Neural cell (in vitro differentiated cells): ENCODE results near the gene KDM4B. TPM values are rescaled to one million over a fixed set of nuclear protein-coding genes. Genes with fewer than 3 reads are reported as not detected.

ENCODE experiments used
- H2AFZ ChIP-seq: fragments of 200-600, 300-800 bp; sonication (generic), shearing (Covaris generic); 2 replicates; pipeline ENCODE4 v1.6.0; 2014; ENCODE audit warnings: low read depth, mild to moderate bottlenecking, antibody characterized with exemption, low read length, moderate library complexity
- H3F3A ChIP-seq: fragments of 200-600 bp; shearing (Covaris generic); 2 replicates; pipeline ENCODE4 v1.6.1; 2016; ENCODE audit warnings: mild to moderate bottlenecking, moderate library complexity, mixed read lengths, antibody characterized with exemption, low read length; ENCODE audit not compliant: insufficient read depth, poor library complexity, severe bottlenecking
- H3K27ac ChIP-seq: fragments of 200-600, 300-800 bp; sonication (generic), shearing (Covaris generic); 2 replicates; pipeline ENCODE4 v1.5.1; 2014; ENCODE audit warnings: mild to moderate bottlenecking, low read length, moderate library complexity
- H3K27me3 ChIP-seq: fragments of 300-800, 200-600 bp; sonication (generic), shearing (Covaris generic); 2 replicates; pipeline ENCODE4 v1.6.0; 2014; ENCODE audit warnings: mild to moderate bottlenecking, low read depth, low read length, moderate library complexity; ENCODE audit not compliant: insufficient read depth
- H3K36me3 ChIP-seq: fragments of 300-800, 200-600 bp; sonication (generic), shearing (Covaris generic); 2 replicates; pipeline ENCODE4 v1.5.1; 2014; ENCODE audit warnings: mild to moderate bottlenecking, antibody characterized with exemption, low read length, moderate library complexity; ENCODE audit not compliant: insufficient read depth
- H3K4me2 ChIP-seq: fragments of 300-800, 200-600 bp; sonication (generic), shearing (Covaris generic); 2 replicates; pipeline ENCODE4 v1.6.0; 2014; ENCODE audit warnings: mild to moderate bottlenecking, low read length
- H3K4me3 ChIP-seq: fragments of 300-800, 200-600 bp; sonication (generic), shearing (Covaris generic); 2 replicates; pipeline ENCODE4 v1.5.1; 2014; ENCODE audit warnings: mild to moderate bottlenecking, low read length, moderate library complexity
- H3K79me2 ChIP-seq: fragments of 200-600 bp; shearing (Covaris generic); replicated peaks from 2 replicates; pipeline ENCODE4 v1.6.0; 2014; ENCODE audit warnings: mild to moderate bottlenecking, low read length, moderate library complexity; ENCODE audit not compliant: insufficient read depth
- H3K9ac ChIP-seq: fragments of 300-800, 200-600 bp; sonication (generic), shearing (Covaris generic); 2 replicates; pipeline ENCODE4 v1.6.1; 2016; ENCODE audit warnings: mild to moderate bottlenecking, low read length, mixed read lengths
- H3K9me2 ChIP-seq: fragments of 200-600 bp; shearing (Covaris generic); 2 replicates; pipeline ENCODE4 v1.6.1; 2016; ENCODE audit warnings: mild to moderate bottlenecking, low read length, mixed read lengths; ENCODE audit not compliant: insufficient read depth
- H3K9me3 ChIP-seq: fragments of 200-600, 300-800 bp; sonication (generic), shearing (Covaris generic); 2 replicates; pipeline ENCODE4 v1.6.1; 2016; ENCODE audit warnings: mild to moderate bottlenecking, mixed run types, low read length, moderate library complexity, mixed read lengths
- H4K20me1 ChIP-seq: fragments of 200-600 bp; shearing (Covaris generic); 2 replicates; pipeline ENCODE4 v1.6.1; 2016; ENCODE audit warnings: mild to moderate bottlenecking, mixed run types; ENCODE audit not compliant: insufficient read depth
- CTCF ChIP-seq: fragments of 450-650 bp; IDR thresholded peaks from 2 replicates; pipeline ENCODE4 v1.5.1; 2014; ENCODE audit warnings: antibody characterized with exemption, mild to moderate bottlenecking, moderate library complexity; ENCODE audit not compliant: poor library complexity, severe bottlenecking
- EP300 ChIP-seq: fragments of 450-650 bp; conservative IDR thresholded peaks from 2 replicates; pipeline ENCODE4 v1.6.1; 2014; ENCODE audit warnings: antibody characterized with exemption, mild to moderate bottlenecking, moderate library complexity; ENCODE audit not compliant: poor library complexity, severe bottlenecking
- EZH2 ChIP-seq: fragments of 200-600, 300-800 bp; shearing (Covaris generic), sonication (generic); IDR thresholded peaks from 2 replicates; pipeline ENCODE4 v1.6.1; 2014; ENCODE audit warnings: antibody characterized with exemption, low read length, borderline replicate concordance, mild to moderate bottlenecking; ENCODE audit not compliant: insufficient read depth, poor library complexity, severe bottlenecking
- MXI1 ChIP-seq: fragments of 450-650 bp; conservative IDR thresholded peaks from 2 replicates; pipeline ENCODE4 v1.6.1; 2014; ENCODE audit warnings: antibody characterized with exemption, mild to moderate bottlenecking; ENCODE audit not compliant: poor library complexity, severe bottlenecking
- POLR2AphosphoS5 ChIP-seq: IDR thresholded peaks from 2 replicates; pipeline ENCODE4 v1.6.1; 2012
- RAD21 ChIP-seq: fragments of 450-650 bp; conservative IDR thresholded peaks from 2 replicates; pipeline ENCODE4 v1.6.1; 2014; ENCODE audit warnings: antibody characterized with exemption, mild to moderate bottlenecking, moderate library complexity
- REST ChIP-seq: IDR thresholded peaks from 2 replicates; pipeline ENCODE4 v1.6.1; 2012; ENCODE audit warnings: borderline replicate concordance
- SMC3 ChIP-seq: fragments of 450-650 bp; conservative IDR thresholded peaks from 2 replicates; pipeline ENCODE4 v1.6.1; 2014; ENCODE audit warnings: antibody characterized with exemption, mild to moderate bottlenecking, moderate library complexity; ENCODE audit not compliant: poor library complexity
- TAF1 ChIP-seq: IDR thresholded peaks from 2 replicates; pipeline ENCODE4 v1.6.1; 2012; ENCODE audit warnings: low read depth
- polyA plus RNA-seq: library from polyadenylated mRNA; depleted of rRNA; stranded (reverse); fragments of >200 nt; gene quantifications from 2 replicates; pipeline ENCODE4 v1.2.3, GENCODE V29; 2014

The KDM4B gene
- polyA plus RNA-seq, 1 donor from 2014 or later = 19.1 TPM

DNA sequence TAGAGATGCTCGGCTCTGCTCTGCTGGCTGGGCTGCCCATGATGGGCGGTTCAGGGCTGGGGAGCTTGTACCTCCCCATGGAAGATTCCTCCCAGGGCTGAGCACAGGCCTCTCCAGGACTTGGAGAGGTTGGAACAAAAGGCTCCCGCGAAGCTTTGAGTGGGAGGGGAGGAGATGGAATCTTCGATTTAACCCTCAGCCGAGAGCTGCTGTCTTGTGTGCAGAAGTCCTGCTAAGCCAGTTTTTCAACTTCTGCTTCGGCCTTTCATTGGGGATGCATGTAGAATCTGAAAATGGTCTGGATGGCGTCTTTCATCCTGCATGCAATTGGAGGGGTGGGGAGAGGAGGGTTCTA is 163.3 kb downstream of the KDM4B start:
- Histone ChIP-seq H3K4me2 (no peak overlapping the region), H3F3A (no peaks in the 10 kb centered on the region), H3K9me2 (no peaks in the 10 kb centered on the region), H3K9ac (peak overlapping the region; percentile 23), H3K9me3 (no peaks in the 10 kb centered on the region), H3K4me3 (no peak overlapping the region), H3K79me2 (no peaks in the 10 kb centered on the region), H3K27me3 (no peaks in the 10 kb centered on the region), H4K20me1 (no peaks in the 10 kb centered on the region), H3K36me3 (no peaks in the 10 kb centered on the region), H3K27ac (no peak overlapping the region), H2AFZ (no peak overlapping the region)
- no peak for TF ChIP-seq EP300
- no peak for TF ChIP-seq MXI1
- no peak for TF ChIP-seq SMC3
- TF ChIP-seq REST = no peak
- no peak for TF ChIP-seq POLR2AphosphoS5
- no peak for TF ChIP-seq RAD21
- no peak for TF ChIP-seq EZH2
- TF ChIP-seq TAF1 = no peak

GRCh38 chr19:5132698-5133651 is 164.1 kb downstream of the KDM4B start:
- Histone ChIP-seq H3K79me2 (no peaks in the 10 kb centered on the region), H3K4me3 (no peak overlapping the region), H3K9me3 (no peaks in the 10 kb centered on the region), H3K4me2 (no peak overlapping the region), H3K27ac (no peak overlapping the region), H3F3A (no peaks in the 10 kb centered on the region), H4K20me1 (no peaks in the 10 kb centered on the region), H2AFZ (no peak overlapping the region), H3K27me3 (no peaks in the 10 kb centered on the region), H3K9ac (no peak overlapping the region), H3K9me2 (no peaks in the 10 kb centered on the region), H3K36me3 (no peaks in the 10 kb centered on the region)
- no peak for TF ChIP-seq POLR2AphosphoS5

GRCh38 chr19:5133986-5134595 is 165.2 kb downstream of the KDM4B start:
- Histone ChIP-seq H3K4me3 (no peak overlapping the region), H3K9me3 (no peaks in the 10 kb centered on the region), H3K9ac (no peak overlapping the region), H4K20me1 (no peaks in the 10 kb centered on the region), H3K4me2 (no peak overlapping the region), H3K27ac (no peak overlapping the region), H3K79me2 (no peaks in the 10 kb centered on the region), H3K9me2 (no peaks in the 10 kb centered on the region), H3F3A (no peaks in the 10 kb centered on the region), H3K27me3 (no peaks in the 10 kb centered on the region), H2AFZ (no peak overlapping the region), H3K36me3 (no peaks in the 10 kb centered on the region)
- TF ChIP-seq REST (no peak), EZH2 (no peak), EP300 (no peak), TAF1 (no peak), POLR2AphosphoS5 (no peak), SMC3 (no peak), RAD21 (no peak), CTCF (no peak)
